Body of pancreas (tissue), 4 donors: ENCODE data around the gene HSPA12B.

ENCODE experiments used
- CTCF ChIP-seq, 7 experiments: fragments of 450-650 bp in 4 of 7; fragments of 200-600 bp in 3 of 7; sonication (generic) in 3 of 7; IDR thresholded peaks; one replicate each; pipeline ENCODE4 v1.5.1; 2016 to 2019; ENCODE audit warnings: antibody characterized with exemption in 7 of 7
- POLR2A ChIP-seq, 3 donors: fragments of 450-650 bp; IDR thresholded peaks; one replicate each; pipeline ENCODE4 v1.6.1; 2016; ENCODE audit warnings: antibody characterized with exemption in 3 of 3, mild to moderate bottlenecking in 2 of 3

- no peak for TF ChIP-seq POLR2A (IDR thresholded peaks at IDR 0.05)
- TF ChIP-seq CTCF (IDR thresholded peaks at IDR 0.05), result no peak
Measured at GRCh38 chr20:3753501-3754275, 21.2 kb downstream of the HSPA12B start.
